Transverse colon (tissue), 3 donors: ENCODE results near the gene WFDC1.

Source experiments
- CTCF ChIP-seq, 5 experiments: fragments of 200-600 bp in 3 of 5; fragments of 450-650 bp in 2 of 5; sonication (generic) in 3 of 5; IDR thresholded peaks; 1 replicate in 2 of 5; 2 replicates in 3 of 5; pipeline ENCODE4 v1.5.1; 2016 to 2017; ENCODE audit warnings: antibody characterized with exemption in 5 of 5, inconsistent platforms in 3 of 5, mild to moderate bottlenecking in 2 of 5, moderate library complexity in 1 of 5
- EP300 ChIP-seq: sonication (generic); formaldehyde crosslinking; IDR thresholded peaks from one replicate; pipeline ENCODE4 v1.6.1; 2017; ENCODE audit warnings: antibody characterized with exemption, low read depth

- TF ChIP-seq CTCF (IDR thresholded peaks at IDR 0.05), result no peak
- no peak for TF ChIP-seq EP300
These were observed 561 bp upstream of the WFDC1 start for GRCh38 chr16:84294117-84294516.
